Liver (tissue), 9 donors: ENCODE data around the gene LRRC32. TPM values are rescaled to one million over a fixed set of nuclear protein-coding genes. Genes with fewer than 3 reads are reported as not detected.

Experiments
- DNase-seq: peaks from one replicate; pipeline ENCODE4 v3.0.0-alpha.2; 2017; ENCODE audit warnings: low spot score
- H3K27ac ChIP-seq, 2 donors: one replicate each; pipeline ENCODE4 v1.7.0; 2013; ENCODE audit warnings: inconsistent platforms in 2 of 2, low read length in 2 of 2, control low read depth in 1 of 2, low read depth in 1 of 2, mild to moderate bottlenecking in 1 of 2
- H3K27me3 ChIP-seq, 4 donors: one replicate each; pipeline versions ENCODE4 v1.6.1 to v1.7.0; 2013; ENCODE audit warnings: low read length in 3 of 4, inconsistent platforms in 1 of 4, mild to moderate bottlenecking in 1 of 4, moderate library complexity in 1 of 4; ENCODE audit not compliant: control insufficient read depth in 4 of 4, insufficient read depth in 4 of 4
- H3K36me3 ChIP-seq, 4 donors: one replicate each; pipeline versions ENCODE4 v1.6.1 to v1.7.0; 2013; ENCODE audit warnings: low read length in 3 of 4, mild to moderate bottlenecking in 3 of 4, low read depth in 1 of 4, moderate library complexity in 1 of 4; ENCODE audit not compliant: control insufficient read depth in 4 of 4, insufficient read depth in 3 of 4
- H3K4me1 ChIP-seq, 4 donors: one replicate each; pipeline versions ENCODE4 v1.6.1 to v1.7.0; 2013; ENCODE audit warnings: low read length in 3 of 4, mild to moderate bottlenecking in 3 of 4, moderate library complexity in 1 of 4; ENCODE audit not compliant: control insufficient read depth in 4 of 4, insufficient read depth in 4 of 4
- H3K4me3 ChIP-seq, 3 donors: one replicate each; pipeline versions ENCODE4 v1.6.1 to v1.7.0; 2013; ENCODE audit warnings: low read length in 3 of 3, control low read depth in 1 of 3, low read depth in 1 of 3, mild to moderate bottlenecking in 1 of 3
- H3K9ac ChIP-seq, 2 donors: one replicate each; pipeline ENCODE4 v1.7.0; 2013; ENCODE audit warnings: low read length in 2 of 2, mild to moderate bottlenecking in 2 of 2, moderate library complexity in 2 of 2, control low read depth in 1 of 2, low read depth in 1 of 2
- H3K9me3 ChIP-seq, 4 donors: one replicate each; pipeline versions ENCODE4 v1.6.1 to v1.7.0; 2013; ENCODE audit warnings: low read length in 3 of 4; ENCODE audit not compliant: control insufficient read depth in 4 of 4
- EGR1 ChIP-seq, 2 donors: IDR thresholded peaks; 2 replicates each; pipeline ENCODE4 v1.6.1; 2016 to 2018; ENCODE audit warnings: antibody characterized with exemption in 2 of 2, low read depth in 2 of 2
- FOXA1 ChIP-seq: IDR thresholded peaks from 2 replicates; pipeline ENCODE4 v1.6.1; 2016; ENCODE audit warnings: antibody characterized with exemption
- HNF4G ChIP-seq: IDR thresholded peaks from 2 replicates; pipeline ENCODE4 v1.6.1; 2016; ENCODE audit warnings: antibody characterized with exemption
- JUND ChIP-seq, 2 donors: IDR thresholded peaks; 2 replicates each; pipeline ENCODE4 v1.6.1; 2016; ENCODE audit warnings: antibody characterized with exemption in 2 of 2
- NR2F2 ChIP-seq: IDR thresholded peaks from 2 replicates; pipeline ENCODE4 v1.6.1; 2016; ENCODE audit warnings: antibody characterized with exemption
- RAD21 ChIP-seq, 2 donors: IDR thresholded peaks; 2 replicates each; pipeline ENCODE4 v1.6.1; 2016; ENCODE audit warnings: antibody characterized with exemption in 2 of 2, mild to moderate bottlenecking in 2 of 2
- RXRA ChIP-seq, 2 donors: IDR thresholded peaks; 2 replicates each; pipeline ENCODE4 v1.6.1; 2017 to 2018; ENCODE audit warnings: antibody characterized with exemption in 2 of 2, mild to moderate bottlenecking in 1 of 2
- TAF1 ChIP-seq: conservative IDR thresholded peaks from 2 replicates; pipeline ENCODE4 v1.6.1; 2016; ENCODE audit warnings: antibody characterized with exemption, mild to moderate bottlenecking
- YY1 ChIP-seq: IDR thresholded peaks from 2 replicates; pipeline ENCODE4 v1.6.1; 2016; ENCODE audit warnings: antibody characterized with exemption, mild to moderate bottlenecking
- WGBS: extraction: QIAGEN DNeasy Blood & Tissue Kit; methylation state at CpG from one replicate; pipeline ENCODE4 v1.1.7; 2013; 5-methylcytosine and 5-hydroxymethylcytosine counted together
- polyA plus RNA-seq, 2 donors: library from polyadenylated mRNA; stranded (reverse) in 1 of 2; unstranded in 1 of 2; fragments of 200-250 nt in 1 of 2; fragments of >200 nt in 1 of 2; fragmentation: Nextera tagmentation in 1 of 2; extraction: Ambion mirVana in 1 of 2; gene quantifications; one replicate each; pipeline versions ENCODE4 v1.2.1 to v1.2.3, GENCODE V29; 2013 to 2015
- total RNA-seq, 2 donors: library from RNA; depleted of rRNA; stranded (reverse); fragments of >200 nt; gene quantifications; one replicate each; pipeline ENCODE4 v1.2.3, GENCODE V29; 2014
- TF ChIP-seq, protein P1 (sequence below): IDR thresholded peaks from 2 replicates; pipeline ENCODE4 v1.6.1; 2016; ENCODE audit warnings: antibody characterized with exemption, mild to moderate bottlenecking
- TF ChIP-seq, protein P2 (sequence below): IDR thresholded peaks from 2 replicates; pipeline ENCODE4 v1.6.1; 2016; ENCODE audit warnings: antibody characterized with exemption
- TF ChIP-seq, protein P3 (sequence below): fragments of 150-350 bp; IDR thresholded peaks from 2 replicates; pipeline ENCODE4 v1.5.1; 2017; ENCODE audit warnings: improper control_type of control experiment, low read depth, low read length; ENCODE audit not compliant: missing input control
- TF ChIP-seq, protein P4 (sequence below): IDR thresholded peaks from 2 replicates; pipeline ENCODE4 v1.6.1; 2016; ENCODE audit warnings: antibody characterized with exemption
- donor health status: healthy.
- donor health status: healthy.
- donor health status: healthy.
- donor health status: healthy.
- donor health status: healthy.

Gene LRRC32, protein sequence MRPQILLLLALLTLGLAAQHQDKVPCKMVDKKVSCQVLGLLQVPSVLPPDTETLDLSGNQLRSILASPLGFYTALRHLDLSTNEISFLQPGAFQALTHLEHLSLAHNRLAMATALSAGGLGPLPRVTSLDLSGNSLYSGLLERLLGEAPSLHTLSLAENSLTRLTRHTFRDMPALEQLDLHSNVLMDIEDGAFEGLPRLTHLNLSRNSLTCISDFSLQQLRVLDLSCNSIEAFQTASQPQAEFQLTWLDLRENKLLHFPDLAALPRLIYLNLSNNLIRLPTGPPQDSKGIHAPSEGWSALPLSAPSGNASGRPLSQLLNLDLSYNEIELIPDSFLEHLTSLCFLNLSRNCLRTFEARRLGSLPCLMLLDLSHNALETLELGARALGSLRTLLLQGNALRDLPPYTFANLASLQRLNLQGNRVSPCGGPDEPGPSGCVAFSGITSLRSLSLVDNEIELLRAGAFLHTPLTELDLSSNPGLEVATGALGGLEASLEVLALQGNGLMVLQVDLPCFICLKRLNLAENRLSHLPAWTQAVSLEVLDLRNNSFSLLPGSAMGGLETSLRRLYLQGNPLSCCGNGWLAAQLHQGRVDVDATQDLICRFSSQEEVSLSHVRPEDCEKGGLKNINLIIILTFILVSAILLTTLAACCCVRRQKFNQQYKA
- total RNA-seq (1 to 10 TPM; 5.4 to 7.4 TPM), polyA plus RNA-seq (10 to 100 TPM; 11.2 to 15.4 TPM)

DNA sequence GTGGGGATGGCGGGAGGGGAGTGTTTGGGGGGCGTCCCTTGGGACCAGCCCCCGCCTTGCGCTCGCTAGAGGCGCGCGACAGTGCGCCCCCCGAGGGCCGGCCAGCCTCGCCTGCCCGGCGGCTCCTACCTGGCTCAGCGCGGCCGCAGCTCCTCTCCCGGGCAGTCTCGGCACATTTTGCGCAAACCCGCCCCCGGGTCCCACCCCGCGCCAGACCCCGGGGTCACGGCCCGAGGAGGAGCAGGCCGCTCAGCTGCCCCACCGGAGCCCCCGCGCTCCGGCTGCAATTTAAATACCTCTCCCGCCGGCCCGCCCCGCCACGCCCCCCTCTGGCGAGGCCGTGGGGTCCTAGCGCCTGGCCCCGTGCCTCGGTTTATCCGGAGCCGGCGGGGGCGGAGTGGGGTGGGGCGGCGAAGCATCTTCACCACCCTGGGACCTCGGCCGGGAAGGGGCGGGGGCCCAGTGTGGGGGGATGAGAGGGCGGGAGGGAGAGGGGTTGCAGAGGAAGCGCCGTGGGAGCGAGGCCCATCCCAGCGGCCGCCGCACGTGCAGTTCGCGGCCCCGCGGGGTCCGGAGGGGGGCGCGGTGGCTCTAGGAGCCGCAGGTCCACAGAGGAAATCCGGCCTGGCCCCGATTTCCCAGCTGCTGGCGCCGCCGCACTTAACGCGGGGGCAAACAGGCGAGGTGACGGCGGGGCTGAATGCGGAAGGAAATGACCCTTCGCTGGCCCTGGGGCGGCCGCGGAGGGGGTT lies at the start of gene LRRC32:
LRRC32 (minus strand) TSS at position 263 of the 752 bp plus-strand sequence. CDS start 4,793 bp downstream, outside the sequence.
- no peak for TF ChIP-seq YY1
- TF ChIP-seq NR2F2: peak; percentile 89
- peak in 1 of 2 donors; percentile 23 for TF ChIP-seq RAD21 (IDR thresholded peaks at IDR 0.05)
- peak; percentile 25 to 40 for TF ChIP-seq RXRA (IDR thresholded peaks at IDR 0.05)
- Histone ChIP-seq H3K27me3 (peaks cover 0 to 4% (median 1%) of the 10 kb centered on the region in 4 donors), H3K9me3 (no peaks in the 10 kb centered on the region), H3K9ac (peak within 1 kb of the TSS in 1 of 2 donors; percentile 55), H3K36me3 (no peaks in the 10 kb centered on the region), H3K27ac (peak within 1 kb of the TSS; percentile 68 to 80), H3K4me1 (peaks cover 0 to 8% (median 6%) of the 10 kb centered on the region in 4 donors), H3K4me3 (peak within 1 kb of the TSS; percentile 41 to 52 (median 45))
- 7% methylated on average over 82 of the region's 82 CpGs for WGBS
- peak; percentile 45 for DNase-seq

DNA sequence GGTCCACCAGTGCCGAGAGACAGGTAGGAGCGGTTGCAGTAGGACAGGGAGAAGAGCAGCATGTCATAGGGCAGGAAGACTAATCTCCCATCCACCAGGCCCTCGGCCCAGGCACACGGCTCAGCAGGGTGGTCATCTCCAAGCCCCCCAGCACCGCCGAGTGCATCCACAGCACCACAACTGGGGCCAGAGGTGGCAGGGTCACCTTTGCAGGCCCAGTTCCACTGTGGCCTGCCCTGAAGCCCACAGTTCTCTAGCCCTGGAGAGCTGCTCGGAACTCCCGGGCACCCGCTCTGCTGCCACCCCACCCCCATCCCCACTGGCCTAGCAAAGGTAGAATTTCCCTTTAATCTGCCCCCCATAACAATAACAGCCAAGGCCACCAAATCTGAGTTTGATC lies 49.1 kb upstream of the LRRC32 start:
- TF ChIP-seq RXRA (IDR thresholded peaks at IDR 0.05): no peak
- no peak for TF ChIP-seq JUND (IDR thresholded peaks at IDR 0.05)
- no peak for TF ChIP-seq NR2F2
- TF ChIP-seq, protein P1, sequence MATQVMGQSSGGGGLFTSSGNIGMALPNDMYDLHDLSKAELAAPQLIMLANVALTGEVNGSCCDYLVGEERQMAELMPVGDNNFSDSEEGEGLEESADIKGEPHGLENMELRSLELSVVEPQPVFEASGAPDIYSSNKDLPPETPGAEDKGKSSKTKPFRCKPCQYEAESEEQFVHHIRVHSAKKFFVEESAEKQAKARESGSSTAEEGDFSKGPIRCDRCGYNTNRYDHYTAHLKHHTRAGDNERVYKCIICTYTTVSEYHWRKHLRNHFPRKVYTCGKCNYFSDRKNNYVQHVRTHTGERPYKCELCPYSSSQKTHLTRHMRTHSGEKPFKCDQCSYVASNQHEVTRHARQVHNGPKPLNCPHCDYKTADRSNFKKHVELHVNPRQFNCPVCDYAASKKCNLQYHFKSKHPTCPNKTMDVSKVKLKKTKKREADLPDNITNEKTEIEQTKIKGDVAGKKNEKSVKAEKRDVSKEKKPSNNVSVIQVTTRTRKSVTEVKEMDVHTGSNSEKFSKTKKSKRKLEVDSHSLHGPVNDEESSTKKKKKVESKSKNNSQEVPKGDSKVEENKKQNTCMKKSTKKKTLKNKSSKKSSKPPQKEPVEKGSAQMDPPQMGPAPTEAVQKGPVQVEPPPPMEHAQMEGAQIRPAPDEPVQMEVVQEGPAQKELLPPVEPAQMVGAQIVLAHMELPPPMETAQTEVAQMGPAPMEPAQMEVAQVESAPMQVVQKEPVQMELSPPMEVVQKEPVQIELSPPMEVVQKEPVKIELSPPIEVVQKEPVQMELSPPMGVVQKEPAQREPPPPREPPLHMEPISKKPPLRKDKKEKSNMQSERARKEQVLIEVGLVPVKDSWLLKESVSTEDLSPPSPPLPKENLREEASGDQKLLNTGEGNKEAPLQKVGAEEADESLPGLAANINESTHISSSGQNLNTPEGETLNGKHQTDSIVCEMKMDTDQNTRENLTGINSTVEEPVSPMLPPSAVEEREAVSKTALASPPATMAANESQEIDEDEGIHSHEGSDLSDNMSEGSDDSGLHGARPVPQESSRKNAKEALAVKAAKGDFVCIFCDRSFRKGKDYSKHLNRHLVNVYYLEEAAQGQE: no peak
- no peak for TF ChIP-seq HNF4G
- no peak for TF ChIP-seq YY1
- TF ChIP-seq, protein P2, sequence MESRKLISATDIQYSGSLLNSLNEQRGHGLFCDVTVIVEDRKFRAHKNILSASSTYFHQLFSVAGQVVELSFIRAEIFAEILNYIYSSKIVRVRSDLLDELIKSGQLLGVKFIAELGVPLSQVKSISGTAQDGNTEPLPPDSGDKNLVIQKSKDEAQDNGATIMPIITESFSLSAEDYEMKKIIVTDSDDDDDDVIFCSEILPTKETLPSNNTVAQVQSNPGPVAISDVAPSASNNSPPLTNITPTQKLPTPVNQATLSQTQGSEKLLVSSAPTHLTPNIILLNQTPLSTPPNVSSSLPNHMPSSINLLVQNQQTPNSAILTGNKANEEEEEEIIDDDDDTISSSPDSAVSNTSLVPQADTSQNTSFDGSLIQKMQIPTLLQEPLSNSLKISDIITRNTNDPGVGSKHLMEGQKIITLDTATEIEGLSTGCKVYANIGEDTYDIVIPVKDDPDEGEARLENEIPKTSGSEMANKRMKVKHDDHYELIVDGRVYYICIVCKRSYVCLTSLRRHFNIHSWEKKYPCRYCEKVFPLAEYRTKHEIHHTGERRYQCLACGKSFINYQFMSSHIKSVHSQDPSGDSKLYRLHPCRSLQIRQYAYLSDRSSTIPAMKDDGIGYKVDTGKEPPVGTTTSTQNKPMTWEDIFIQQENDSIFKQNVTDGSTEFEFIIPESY: no peak
- no peak for TF ChIP-seq RAD21 (IDR thresholded peaks at IDR 0.05)
- TF ChIP-seq EGR1 (IDR thresholded peaks at IDR 0.05; ENCODE audit: low read depth in 2 of 2): no peak
- TF ChIP-seq, protein P3, sequence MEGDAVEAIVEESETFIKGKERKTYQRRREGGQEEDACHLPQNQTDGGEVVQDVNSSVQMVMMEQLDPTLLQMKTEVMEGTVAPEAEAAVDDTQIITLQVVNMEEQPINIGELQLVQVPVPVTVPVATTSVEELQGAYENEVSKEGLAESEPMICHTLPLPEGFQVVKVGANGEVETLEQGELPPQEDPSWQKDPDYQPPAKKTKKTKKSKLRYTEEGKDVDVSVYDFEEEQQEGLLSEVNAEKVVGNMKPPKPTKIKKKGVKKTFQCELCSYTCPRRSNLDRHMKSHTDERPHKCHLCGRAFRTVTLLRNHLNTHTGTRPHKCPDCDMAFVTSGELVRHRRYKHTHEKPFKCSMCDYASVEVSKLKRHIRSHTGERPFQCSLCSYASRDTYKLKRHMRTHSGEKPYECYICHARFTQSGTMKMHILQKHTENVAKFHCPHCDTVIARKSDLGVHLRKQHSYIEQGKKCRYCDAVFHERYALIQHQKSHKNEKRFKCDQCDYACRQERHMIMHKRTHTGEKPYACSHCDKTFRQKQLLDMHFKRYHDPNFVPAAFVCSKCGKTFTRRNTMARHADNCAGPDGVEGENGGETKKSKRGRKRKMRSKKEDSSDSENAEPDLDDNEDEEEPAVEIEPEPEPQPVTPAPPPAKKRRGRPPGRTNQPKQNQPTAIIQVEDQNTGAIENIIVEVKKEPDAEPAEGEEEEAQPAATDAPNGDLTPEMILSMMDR: no peak
- no peak for TF ChIP-seq FOXA1
- TF ChIP-seq, protein P4, sequence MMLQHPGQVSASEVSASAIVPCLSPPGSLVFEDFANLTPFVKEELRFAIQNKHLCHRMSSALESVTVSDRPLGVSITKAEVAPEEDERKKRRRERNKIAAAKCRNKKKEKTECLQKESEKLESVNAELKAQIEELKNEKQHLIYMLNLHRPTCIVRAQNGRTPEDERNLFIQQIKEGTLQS: no peak
- TF ChIP-seq TAF1: no peak
- Histone ChIP-seq H3K9ac (no peak overlapping the region), H3K4me3 (no peak overlapping the region), H3K9me3 (no peaks in the 10 kb centered on the region), H3K36me3 (no peaks in the 10 kb centered on the region), H3K27me3 (no peaks in the 10 kb centered on the region), H3K27ac (no peak overlapping the region), H3K4me1 (peaks cover 0 to 7% (median 4%) of the 10 kb centered on the region in 4 donors)
- DNase-seq: no peak
- 98% methylated on average over 9 of the region's 9 CpGs for WGBS
